Measurements from ENCODE around the gene GSG1L. TPM values are rescaled to one million over a fixed set of nuclear protein-coding genes. Genes with fewer than 3 reads are reported as not detected.
"Not testable (repeated sequence)": the region's sequence is repeated elsewhere in the genome, so short reads cannot be mapped to it uniquely, and the experiment has no call there.

The GSG1L gene
- total RNA-seq, 2 donors from 2014 or later = not detected

DNA sequence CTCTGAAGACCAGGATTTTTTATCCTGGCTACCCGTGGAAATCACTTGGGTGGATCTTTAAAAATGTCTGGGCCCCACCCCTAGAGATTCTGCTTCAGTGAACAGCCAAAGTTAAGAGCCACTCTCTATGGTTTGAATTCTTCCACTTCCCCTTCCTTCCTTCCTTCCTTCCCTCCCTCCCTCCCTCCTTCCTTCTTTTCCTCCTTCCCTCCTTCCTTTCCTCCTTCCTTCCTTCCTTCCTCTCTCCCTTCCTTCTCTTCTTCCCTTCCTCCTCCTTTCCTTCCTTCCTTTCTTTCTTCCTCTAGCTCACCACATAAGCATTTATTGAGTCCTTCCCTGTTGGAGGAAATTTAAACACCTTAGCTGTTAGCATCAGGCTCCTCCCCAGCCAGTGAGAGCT is 310.0 kb downstream of the GSG1L start:
- ATAC-seq (replicated peaks in 1 of 2) = no peak
- Mint-ChIP-seq H3K27me3 (ENCODE audit: low read depth) (no peaks in the 10 kb centered on the region), H3K9me3 (no peaks in the 10 kb centered on the region)

DNA sequence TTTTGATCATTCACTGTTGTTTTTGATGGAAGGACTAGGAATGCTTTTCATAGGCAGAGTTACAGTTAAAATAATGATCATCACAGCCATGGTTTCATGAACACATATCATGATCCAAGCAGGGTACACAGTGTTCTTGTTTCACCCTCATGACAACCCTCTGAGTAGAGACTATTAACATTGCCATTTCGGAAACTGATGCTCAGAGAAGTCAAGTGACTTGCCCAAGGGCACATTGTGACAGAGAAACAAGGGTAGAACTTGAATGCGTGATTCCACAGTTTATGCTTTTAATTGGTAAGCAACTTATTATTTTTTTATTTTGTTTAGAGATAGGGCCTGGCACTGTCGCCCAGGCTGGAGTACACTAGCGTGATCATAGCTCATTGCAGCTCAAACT is 311.3 kb downstream of the GSG1L start:
- no peaks in the 10 kb centered on the region for H3K36me3 Mint-ChIP-seq (ENCODE audit: insufficient read depth in 2 of 2)
- no peaks in the 10 kb centered on the region for H3K27me3 Mint-ChIP-seq (ENCODE audit: low read depth)
- no peak overlapping the region for H3K27ac Mint-ChIP-seq
- no peak overlapping the region for H3K4me3 Mint-ChIP-seq
- no peaks in the 10 kb centered on the region for H3K9me3 Mint-ChIP-seq
- H3K4me1 Mint-ChIP-seq (ENCODE audit: low read depth) = peaks cover 6% of the 10 kb centered on the region
- no peak for DNase-seq
- ATAC-seq (replicated peaks in 1 of 2) = no peak

More for the DNA sequence above, 310.0 kb downstream of the GSG1L start:
- DNase-seq = no peak
- H3K4me1 Mint-ChIP-seq (ENCODE audit: low read depth) = peaks cover 6% of the 10 kb centered on the region
- no peak overlapping the region for H3K4me3 Mint-ChIP-seq
- H3K36me3 Mint-ChIP-seq (ENCODE audit: insufficient read depth in 2 of 2) = no peaks in the 10 kb centered on the region
- no peak overlapping the region for H3K27ac Mint-ChIP-seq

DNA sequence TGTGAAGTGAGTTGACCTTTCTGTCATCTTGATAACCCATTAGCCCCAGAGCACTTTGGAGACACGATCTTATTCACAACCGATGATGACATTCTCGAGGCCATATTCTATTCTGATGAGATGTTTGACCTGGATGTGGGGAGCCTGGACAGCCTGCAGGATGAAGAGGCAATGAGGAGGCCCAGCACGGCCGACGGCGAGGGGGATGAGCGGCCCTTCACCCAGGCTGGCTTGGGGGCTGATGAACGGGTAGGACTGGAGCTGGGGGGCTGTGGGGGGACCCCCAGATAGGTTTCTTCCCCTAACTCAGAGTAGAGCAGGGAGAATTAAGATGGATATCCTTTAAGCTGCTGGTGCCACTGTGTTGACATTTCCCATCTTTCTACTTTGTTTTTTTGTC is 311.8 kb downstream of the GSG1L start:
- H3K4me3 Mint-ChIP-seq = no peak overlapping the region
- no peaks in the 10 kb centered on the region for H3K36me3 Mint-ChIP-seq (ENCODE audit: insufficient read depth in 2 of 2)
- no peaks in the 10 kb centered on the region for H3K9me3 Mint-ChIP-seq
- no peaks in the 10 kb centered on the region for H3K27me3 Mint-ChIP-seq (ENCODE audit: low read depth)
- no peak overlapping the region for H3K27ac Mint-ChIP-seq
- no peak for DNase-seq
- no peak for ATAC-seq (replicated peaks in 1 of 2)
- peaks cover 6% of the 10 kb centered on the region for H3K4me1 Mint-ChIP-seq (ENCODE audit: low read depth)

DNA sequence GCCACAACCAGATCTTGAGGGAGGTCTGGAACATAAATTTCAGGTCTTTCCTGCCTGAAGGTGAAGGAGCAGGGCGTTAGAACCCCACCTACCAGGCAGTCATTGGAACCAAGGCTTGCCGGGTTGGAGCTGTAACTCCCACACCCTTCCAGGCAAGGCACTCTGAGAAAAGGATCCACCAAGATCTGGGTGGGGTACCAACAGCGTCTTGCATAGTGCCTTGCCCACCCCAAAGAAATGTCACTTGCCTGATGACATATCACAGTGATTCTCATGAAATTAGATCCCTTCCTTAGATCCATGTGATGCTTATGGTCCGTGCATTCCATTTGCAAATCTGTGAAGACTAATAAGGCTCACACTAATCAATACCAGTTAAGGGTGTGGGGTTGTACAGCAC is 312.3 kb downstream of the GSG1L start:
- DNase-seq (no peak), ATAC-seq (replicated peaks in 1 of 2) (no peak)
- no peaks in the 10 kb centered on the region for H3K9me3 Mint-ChIP-seq

DNA sequence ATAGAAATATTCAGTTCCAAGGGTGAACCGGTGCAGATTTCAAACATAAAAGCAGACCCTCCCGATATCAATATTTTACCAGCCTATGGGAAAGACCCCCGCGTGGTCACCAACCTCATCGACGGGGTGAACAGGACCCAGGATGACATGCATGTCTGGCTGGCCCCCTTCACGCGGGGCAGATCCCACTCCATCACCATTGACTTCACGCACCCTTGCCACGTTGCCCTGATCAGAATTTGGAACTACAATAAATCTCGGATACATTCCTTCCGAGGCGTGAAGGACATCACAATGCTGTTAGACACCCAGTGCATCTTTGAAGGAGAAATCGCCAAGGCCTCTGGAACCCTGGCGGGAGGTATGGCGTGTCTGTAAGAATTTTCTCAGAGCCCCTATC is 313.6 kb downstream of the GSG1L start:
- ATAC-seq (replicated peaks in 1 of 2) (no peak), DNase-seq (no peak)
- Mint-ChIP-seq H3K27ac (no peak overlapping the region), H3K4me3 (no peak overlapping the region), H3K36me3 (ENCODE audit: insufficient read depth in 2 of 2) (no peaks in the 10 kb centered on the region), H3K9me3 (no peaks in the 10 kb centered on the region), H3K27me3 (ENCODE audit: low read depth) (no peaks in the 10 kb centered on the region), H3K4me1 (ENCODE audit: low read depth) (peaks cover 6% of the 10 kb centered on the region)

More for the DNA sequence above, 312.3 kb downstream of the GSG1L start:
- Mint-ChIP-seq H3K36me3 (ENCODE audit: insufficient read depth in 2 of 2) (no peaks in the 10 kb centered on the region), H3K27me3 (ENCODE audit: low read depth) (no peaks in the 10 kb centered on the region), H3K27ac (no peak overlapping the region), H3K4me1 (ENCODE audit: low read depth) (peaks cover 6% of the 10 kb centered on the region), H3K4me3 (no peak overlapping the region)

DNA sequence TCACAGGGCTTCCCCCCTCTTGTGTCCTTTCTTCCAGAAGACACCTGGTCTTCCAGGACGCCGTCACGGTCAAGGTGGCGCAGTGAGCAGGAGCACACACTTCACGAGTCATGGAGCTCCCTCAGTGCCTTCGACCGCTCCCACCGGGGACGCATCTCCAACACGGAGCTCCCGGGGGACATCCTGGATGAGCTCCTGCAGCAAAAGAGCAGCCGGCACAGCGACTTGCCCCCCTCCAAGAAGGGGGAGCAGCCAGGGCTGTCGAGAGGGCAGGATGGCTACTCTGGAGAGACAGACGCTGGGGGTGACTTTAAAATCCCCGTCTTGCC is 314.0 kb downstream of the GSG1L start:
- Mint-ChIP-seq H3K4me1 (ENCODE audit: low read depth) (peaks cover 6% of the 10 kb centered on the region), H3K27me3 (ENCODE audit: low read depth) (no peaks in the 10 kb centered on the region), H3K27ac (no peak overlapping the region), H3K9me3 (no peaks in the 10 kb centered on the region), H3K4me3 (no peak overlapping the region), H3K36me3 (ENCODE audit: insufficient read depth in 2 of 2) (no peaks in the 10 kb centered on the region)
- ATAC-seq (replicated peaks in 1 of 2) = no peak
- DNase-seq = no peak

DNA sequence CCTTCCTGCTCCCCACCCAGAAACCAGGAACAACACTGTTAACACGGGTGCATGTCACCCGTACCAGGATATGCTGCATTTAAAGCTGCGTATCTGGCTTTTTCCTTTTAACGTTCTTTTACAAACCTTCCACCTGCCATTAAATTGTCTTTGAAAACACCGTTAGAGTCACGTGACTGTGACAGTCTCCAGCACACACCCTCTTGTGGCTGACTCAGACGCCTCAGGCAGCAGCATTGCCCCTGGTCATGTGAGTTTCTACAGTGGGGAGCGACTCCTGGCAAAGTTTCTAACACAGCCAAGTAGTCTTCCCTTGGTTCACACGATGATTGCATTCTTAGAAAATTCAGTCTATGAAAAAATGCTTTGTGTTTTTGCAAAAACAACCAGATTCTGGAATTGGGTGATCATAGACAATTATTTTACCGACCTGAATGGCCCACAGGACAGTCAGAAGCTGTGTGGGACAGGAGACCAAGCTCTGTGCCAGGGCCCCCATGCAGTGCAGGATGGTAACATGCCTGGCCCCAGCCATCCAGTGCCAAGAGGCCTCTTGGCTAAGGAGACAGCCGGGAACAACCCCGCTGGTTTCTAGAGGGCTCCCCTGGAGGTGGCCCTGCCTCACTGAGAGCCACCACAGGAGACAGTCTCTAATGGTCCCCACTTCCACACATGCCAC is 314.5 kb downstream of the GSG1L start:
- ATAC-seq (replicated peaks in 1 of 2) = peak; percentile 48 to 74
- Mint-ChIP-seq H3K4me3 (peak overlapping the region in 1 of 2 donors; percentile 34), H3K4me1 (ENCODE audit: low read depth) (peaks cover 6% of the 10 kb centered on the region)

DNA sequence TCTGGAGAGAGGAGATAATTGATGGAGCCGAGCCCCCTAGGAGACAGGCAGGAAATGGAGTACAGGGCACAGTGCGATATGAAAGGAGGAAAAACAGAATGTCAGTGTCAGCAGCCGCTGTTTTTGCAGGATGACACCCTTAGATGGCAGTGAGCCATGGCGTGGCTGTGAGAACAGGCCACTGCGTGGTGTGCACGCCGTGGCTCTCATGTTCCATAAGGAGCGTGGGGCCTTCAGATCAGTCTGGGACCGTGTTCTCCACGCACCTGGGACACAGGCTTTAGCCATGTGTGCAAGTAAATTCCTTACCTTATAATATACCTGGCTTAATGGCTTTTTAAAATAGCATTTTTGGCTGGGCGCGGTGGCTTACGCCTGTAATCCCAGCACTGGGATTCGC is 315.6 kb downstream of the GSG1L start:
- DNase-seq (no peak), ATAC-seq (replicated peaks in 1 of 2) (no peak)
- H3K9me3 Mint-ChIP-seq = peaks cover 0 to under 1% of the 10 kb centered on the region in 2 donors
- no peak overlapping the region for H3K4me3 Mint-ChIP-seq
- no peaks in the 10 kb centered on the region for H3K27me3 Mint-ChIP-seq (ENCODE audit: low read depth)
- no peaks in the 10 kb centered on the region for H3K36me3 Mint-ChIP-seq (ENCODE audit: insufficient read depth in 2 of 2)
- H3K27ac Mint-ChIP-seq = no peak overlapping the region
- peaks cover 6% of the 10 kb centered on the region for H3K4me1 Mint-ChIP-seq (ENCODE audit: low read depth)

More for the DNA sequence above, 314.5 kb downstream of the GSG1L start:
- no peak overlapping the region for H3K27ac Mint-ChIP-seq
- H3K9me3 Mint-ChIP-seq = no peaks in the 10 kb centered on the region
- peak; percentile 10 to 36 for DNase-seq
- no peaks in the 10 kb centered on the region for H3K27me3 Mint-ChIP-seq (ENCODE audit: low read depth)
- no peaks in the 10 kb centered on the region for H3K36me3 Mint-ChIP-seq (ENCODE audit: insufficient read depth in 2 of 2)

DNA sequence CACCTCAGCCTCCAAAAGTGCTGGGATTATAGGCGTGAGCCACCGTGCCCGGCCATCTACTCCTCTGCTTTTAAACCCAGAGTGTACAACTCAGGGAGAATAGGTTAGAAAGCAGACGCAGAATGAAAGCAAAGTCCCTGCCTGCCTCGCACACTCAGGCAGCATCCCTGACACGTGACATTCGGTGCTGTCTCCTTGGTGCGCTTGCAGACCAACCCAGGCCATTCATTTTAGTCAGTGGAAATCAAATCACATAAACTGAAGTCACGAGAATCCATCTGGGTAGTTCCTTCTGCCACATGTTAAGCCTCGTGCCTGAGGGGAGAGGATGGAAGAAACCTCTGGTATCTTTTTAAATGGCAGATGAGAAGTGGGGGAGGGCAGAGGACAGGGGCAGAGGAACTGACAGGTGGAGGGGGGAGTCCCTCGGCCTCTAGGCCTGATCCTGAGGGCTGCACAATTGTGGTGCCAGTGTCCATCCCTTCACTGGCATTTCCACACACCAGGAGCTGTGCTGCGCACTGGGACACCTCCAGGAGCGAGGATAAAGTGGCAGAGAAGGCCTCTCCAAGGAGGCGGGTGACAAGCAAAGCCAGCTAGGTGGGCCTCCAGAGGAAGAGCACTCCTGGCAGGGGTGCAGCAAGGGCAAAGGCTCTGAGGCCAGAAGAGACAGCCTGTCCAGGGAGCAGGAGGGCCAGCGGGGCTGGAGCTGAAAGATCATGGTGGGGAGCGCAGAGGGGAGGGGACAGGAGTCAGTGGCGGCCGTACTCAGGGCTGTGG is 317.2 kb downstream of the GSG1L start:
- Mint-ChIP-seq H3K27ac (no peak overlapping the region), H3K4me3 (no peak overlapping the region), H3K27me3 (ENCODE audit: low read depth) (no peaks in the 10 kb centered on the region), H3K4me1 (ENCODE audit: low read depth) (peaks cover 6% of the 10 kb centered on the region), H3K36me3 (ENCODE audit: insufficient read depth in 2 of 2) (no peaks in the 10 kb centered on the region), H3K9me3 (peaks cover 0 to 2% of the 10 kb centered on the region in 2 donors)
- DNase-seq = no peak
- no peak for ATAC-seq (replicated peaks in 1 of 2)

DNA sequence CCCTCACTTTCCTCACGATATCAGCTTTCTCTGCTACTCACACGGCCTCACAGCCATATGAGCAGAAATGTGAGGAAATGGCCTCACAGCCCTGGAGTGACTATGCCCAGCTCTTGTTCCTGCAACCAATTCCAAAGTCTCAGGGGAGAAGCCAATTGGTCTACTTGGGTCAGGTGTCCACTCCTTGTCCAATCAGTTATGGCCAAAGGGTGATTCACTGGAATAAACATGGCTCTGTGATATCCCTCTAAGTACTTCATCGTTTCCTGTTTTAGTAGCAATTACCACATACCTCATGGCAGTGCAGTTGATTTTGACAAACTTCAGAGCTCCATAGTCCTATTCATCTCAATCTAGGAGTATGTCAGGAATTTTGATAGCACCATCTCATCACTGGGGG is 318.2 kb downstream of the GSG1L start:
- ATAC-seq (replicated peaks in 1 of 2) = no peak
- no peak overlapping the region for H3K4me3 Mint-ChIP-seq
- peaks cover 0 to 2% of the 10 kb centered on the region in 2 donors for H3K9me3 Mint-ChIP-seq
- no peak for DNase-seq
- no peaks in the 10 kb centered on the region for H3K27me3 Mint-ChIP-seq (ENCODE audit: low read depth)
- no peaks in the 10 kb centered on the region for H3K36me3 Mint-ChIP-seq (ENCODE audit: insufficient read depth in 2 of 2)
- H3K27ac Mint-ChIP-seq = no peak overlapping the region
- H3K4me1 Mint-ChIP-seq (ENCODE audit: low read depth) = peaks cover 6% of the 10 kb centered on the region

DNA sequence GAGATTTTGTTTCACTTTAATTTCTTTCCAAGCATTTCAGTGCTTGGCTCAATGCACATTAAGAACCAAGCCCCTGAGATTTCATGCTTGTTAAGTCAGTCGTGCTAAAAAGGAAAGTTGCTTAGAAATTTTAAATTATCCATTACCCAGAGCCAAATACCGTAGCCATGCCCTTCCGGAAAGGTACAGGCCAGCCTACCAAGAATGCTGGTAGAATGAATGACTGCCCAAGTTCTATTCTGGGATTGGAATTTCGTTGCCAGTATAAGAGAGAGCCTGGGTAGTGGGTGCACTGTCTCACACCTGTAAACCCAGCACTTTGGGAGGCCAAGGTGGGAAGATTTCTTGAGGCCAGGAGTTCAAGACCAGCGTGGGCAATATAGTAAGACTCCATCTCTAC is 319.6 kb downstream of the GSG1L start:
- Mint-ChIP-seq H3K27me3 (ENCODE audit: low read depth) (no peaks in the 10 kb centered on the region), H3K9me3 (peaks cover 0 to 2% of the 10 kb centered on the region in 2 donors), H3K4me1 (ENCODE audit: low read depth) (peaks cover 5% of the 10 kb centered on the region), H3K27ac (no peak overlapping the region), H3K36me3 (ENCODE audit: insufficient read depth in 2 of 2) (peaks cover 0 to 2% of the 10 kb centered on the region in 2 donors), H3K4me3 (no peak overlapping the region)
- DNase-seq (no peak), ATAC-seq (replicated peaks in 1 of 2) (no peak)

DNA sequence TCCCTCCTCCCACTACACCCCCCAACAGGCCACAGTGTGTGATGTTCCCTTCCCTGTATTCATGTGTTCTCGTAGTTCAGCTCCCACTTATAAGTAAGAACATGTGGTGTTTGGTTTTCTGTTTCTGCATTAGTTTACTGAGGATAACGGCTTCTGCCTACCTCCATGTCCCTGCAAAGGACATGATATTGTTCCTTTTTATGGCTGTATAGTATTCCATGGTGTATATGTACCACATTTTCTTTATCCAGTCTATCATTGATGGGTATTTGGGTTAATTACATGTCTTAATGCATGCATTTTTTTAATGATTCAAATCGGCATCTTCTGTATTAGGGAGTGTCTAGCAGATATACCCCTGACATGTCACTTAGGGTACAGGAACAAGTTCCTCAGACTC is 320.5 kb downstream of the GSG1L start:
- ATAC-seq (replicated peaks in 1 of 2); H3K27ac Mint-ChIP-seq: not testable (repeated sequence)

DNA sequence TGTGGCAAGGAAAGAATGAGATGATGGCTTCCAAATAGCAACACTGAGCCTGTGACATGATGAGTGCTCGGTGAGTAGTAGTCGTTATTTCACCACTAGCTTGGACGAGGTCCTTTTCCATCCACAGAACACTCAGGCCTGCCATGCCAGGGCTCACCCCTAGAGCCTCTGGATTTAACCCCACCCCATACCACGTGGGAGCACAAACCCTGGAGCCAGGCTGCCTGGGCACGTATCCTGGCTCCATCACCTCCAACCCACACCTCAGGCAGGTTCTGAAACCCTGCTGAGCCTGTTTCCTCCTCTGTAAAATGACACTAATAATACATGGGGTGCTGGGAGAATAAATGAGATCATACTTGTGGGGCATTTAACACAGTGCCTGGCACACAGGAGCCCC is 321.2 kb downstream of the GSG1L start:
- DNase-seq = no peak
- Mint-ChIP-seq H3K9me3 (peaks cover 0 to 2% of the 10 kb centered on the region in 2 donors), H3K4me3 (no peak overlapping the region)

More for the DNA sequence above, 320.5 kb downstream of the GSG1L start:
- not testable (repeated sequence) for H3K27me3 Mint-ChIP-seq (ENCODE audit: low read depth); DNase-seq; H3K4me1 Mint-ChIP-seq (ENCODE audit: low read depth); H3K36me3 Mint-ChIP-seq (ENCODE audit: insufficient read depth in 2 of 2); H3K9me3 Mint-ChIP-seq; H3K4me3 Mint-ChIP-seq

More for the DNA sequence above, 321.2 kb downstream of the GSG1L start:
- no peak overlapping the region for H3K27ac Mint-ChIP-seq
- no peaks in the 10 kb centered on the region for H3K4me1 Mint-ChIP-seq (ENCODE audit: low read depth)
- no peak for ATAC-seq (replicated peaks in 1 of 2)
- no peaks in the 10 kb centered on the region for H3K27me3 Mint-ChIP-seq (ENCODE audit: low read depth)
- peaks cover 0 to 2% of the 10 kb centered on the region in 2 donors for H3K36me3 Mint-ChIP-seq (ENCODE audit: insufficient read depth in 2 of 2)
